Small intestine (tissue), 4 donors: ENCODE data around the gene SPINK6. TPM values are rescaled to one million over a fixed set of nuclear protein-coding genes. Genes with fewer than 3 reads are reported as not detected.

Experiments used
- polyA plus RNA-seq, 4 donors: library from polyadenylated mRNA; stranded (reverse) in 3 of 4; unstranded in 1 of 4; fragments of 200-250 nt in 3 of 4; fragments of 120-200 nt in 1 of 4; gene quantifications; one replicate each; pipeline versions ENCODE4 v1.2.1 to v1.2.3, GENCODE V29; 2013
- donor health status: healthy with polysubstance abuse.
- donor health status: Bipolar disorder and iron deficiency.
- donor health status: healthy.

The SPINK6 gene
- polyA plus RNA-seq, 4 donors, result not detected

Other genes with a start within 250 kb of the SPINK6 start
- gene SPINK5, start 139.1 kb upstream of the SPINK6 start, polyA plus RNA-seq, result 1 to 10 TPM in 1 of 4 donors, under 1 TPM in 3; 0.53 to 1.1 (median 0.78) TPM
- gene SPINK14, start 34.5 kb upstream of the SPINK6 start, polyA plus RNA-seq, result not detected
- gene MARCOL, start 35.5 kb downstream of the SPINK6 start, polyA plus RNA-seq, result under 1 TPM in 1 of 4 donors, not detected in 3; 0.09 TPM
- under 1 TPM in 1 of 4 donors, not detected in 3; 0.18 TPM for gene SPINK13, start 65.8 kb downstream of the SPINK6 start, polyA plus RNA-seq
- under 1 TPM in 2 of 4 donors, not detected in 2; 0.32 to 0.43 TPM for gene SPINK7, start 109.4 kb downstream of the SPINK6 start, polyA plus RNA-seq
- gene SPINK9, start 132.5 kb downstream of the SPINK6 start, polyA plus RNA-seq, result under 1 TPM in 1 of 4 donors, not detected in 3; 0.13 TPM
- 10 to 100 TPM; 13.5 to 38.8 (median 15.2) TPM for gene FBXO38, start 180.9 kb downstream of the SPINK6 start, polyA plus RNA-seq